Calu3 (cell line): ENCODE measurements around the gene KRTAP10-4. TPM values are rescaled to one million over a fixed set of nuclear protein-coding genes. Genes with fewer than 3 reads are reported as not detected.

Source experiments
- BruUV-seq: library from RNA; stranded (reverse); fragments of 400-500 nt; replicated peaks from 2 replicates; lab custom pipeline; 2021; lab: Mats Ljungman, UMichigan
- CTCF ChIA-PET: fragments of 300-600 bp; sonication (Branson Sonifier 250); formaldehyde crosslinking; loops from one replicate; lab custom pipeline; 2022; ENCODE audit warnings: antibody characterized with exemption; lab: Charles Lee
- DNase-seq: peaks from one replicate; pipeline ENCODE4 v3.0.0; 2022
- H3K27ac Mint-ChIP-seq: one replicate; pipeline ENCODE4 v1.8.0; 2022; ENCODE audit warnings: mixed read lengths; ENCODE audit not compliant: unreplicated experiment
- H3K27me3 Mint-ChIP-seq: one replicate; pipeline ENCODE4 v1.8.0; 2022; ENCODE audit warnings: mixed read lengths; ENCODE audit not compliant: unreplicated experiment
- H3K36me3 Mint-ChIP-seq: one replicate; pipeline ENCODE4 v1.8.0; 2022; ENCODE audit warnings: mild to moderate bottlenecking, moderate library complexity, mixed read lengths; ENCODE audit not compliant: insufficient read depth, unreplicated experiment
- H3K4me1 Mint-ChIP-seq: one replicate; pipeline ENCODE4 v1.8.0; 2022; ENCODE audit warnings: mild to moderate bottlenecking, low read depth, mixed read lengths; ENCODE audit not compliant: unreplicated experiment
- H3K4me3 Mint-ChIP-seq: one replicate; pipeline ENCODE4 v1.8.0; 2022; ENCODE audit warnings: mild to moderate bottlenecking, low read depth, moderate library complexity, mixed read lengths; ENCODE audit not compliant: unreplicated experiment
- H3K9me3 Mint-ChIP-seq: one replicate; pipeline ENCODE4 v1.8.0; 2022; ENCODE audit warnings: low read depth, mixed read lengths; ENCODE audit not compliant: unreplicated experiment
- intact Hi-C: fragments of 100-400 bp; cut with micrococcal nuclease; formaldehyde crosslinking; loops from one replicate; pipeline ENCODE4 v1.10.0; 2022; ENCODE audit not compliant: unreplicated experiment
- total RNA-seq: library from RNA; stranded (reverse); gene quantifications from 2 replicates; pipeline ENCODE4 v1.2.3, GENCODE V29; 2022
- TF ChIP-seq, protein P1 (sequence below): fragments of 200-600 bp; IDR thresholded peaks from one replicate; pipeline ENCODE4 v1.8.0; 2022; ENCODE audit warnings: antibody characterized with exemption; ENCODE audit not compliant: unreplicated experiment

Gene KRTAP10-4
- total RNA-seq, 1 experiment from 2014 or later, result not detected

DNA sequence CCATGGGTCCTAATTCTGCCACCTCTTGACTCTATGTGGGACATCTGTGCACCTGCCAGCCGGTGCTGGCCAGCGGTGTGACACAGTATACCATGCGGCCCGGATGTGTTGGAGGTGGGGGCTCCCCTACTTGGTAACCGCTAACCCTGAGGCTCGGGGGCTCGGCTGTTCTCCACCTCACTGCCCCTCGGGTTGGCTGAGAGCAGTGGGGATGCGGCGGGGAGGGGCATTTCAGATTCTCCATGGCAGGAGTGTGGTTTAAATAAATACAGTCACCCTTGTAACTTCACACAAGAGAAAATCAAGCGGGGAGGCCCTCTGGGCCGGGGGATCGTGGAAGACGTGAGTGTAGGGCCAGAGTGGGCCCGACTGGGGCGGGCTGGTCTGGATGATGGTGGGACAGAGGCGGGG is 44.5 kb upstream of the KRTAP10-4 start:
- Mint-ChIP-seq H3K4me1 (no peaks in the 10 kb centered on the region), H3K4me3 (no peak overlapping the region), H3K9me3 (no peaks in the 10 kb centered on the region), H3K27me3 (peaks cover 41% of the 10 kb centered on the region), H3K27ac (no peak overlapping the region), H3K36me3 (no peaks in the 10 kb centered on the region)
- intact Hi-C loops, result no loop called here
- no TSS peak for BruUV-seq
- DNase-seq, result no peak
- CTCF ChIA-PET, result no interaction called here
- TF ChIP-seq, protein P1, sequence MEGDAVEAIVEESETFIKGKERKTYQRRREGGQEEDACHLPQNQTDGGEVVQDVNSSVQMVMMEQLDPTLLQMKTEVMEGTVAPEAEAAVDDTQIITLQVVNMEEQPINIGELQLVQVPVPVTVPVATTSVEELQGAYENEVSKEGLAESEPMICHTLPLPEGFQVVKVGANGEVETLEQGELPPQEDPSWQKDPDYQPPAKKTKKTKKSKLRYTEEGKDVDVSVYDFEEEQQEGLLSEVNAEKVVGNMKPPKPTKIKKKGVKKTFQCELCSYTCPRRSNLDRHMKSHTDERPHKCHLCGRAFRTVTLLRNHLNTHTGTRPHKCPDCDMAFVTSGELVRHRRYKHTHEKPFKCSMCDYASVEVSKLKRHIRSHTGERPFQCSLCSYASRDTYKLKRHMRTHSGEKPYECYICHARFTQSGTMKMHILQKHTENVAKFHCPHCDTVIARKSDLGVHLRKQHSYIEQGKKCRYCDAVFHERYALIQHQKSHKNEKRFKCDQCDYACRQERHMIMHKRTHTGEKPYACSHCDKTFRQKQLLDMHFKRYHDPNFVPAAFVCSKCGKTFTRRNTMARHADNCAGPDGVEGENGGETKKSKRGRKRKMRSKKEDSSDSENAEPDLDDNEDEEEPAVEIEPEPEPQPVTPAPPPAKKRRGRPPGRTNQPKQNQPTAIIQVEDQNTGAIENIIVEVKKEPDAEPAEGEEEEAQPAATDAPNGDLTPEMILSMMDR, result no peak

DNA sequence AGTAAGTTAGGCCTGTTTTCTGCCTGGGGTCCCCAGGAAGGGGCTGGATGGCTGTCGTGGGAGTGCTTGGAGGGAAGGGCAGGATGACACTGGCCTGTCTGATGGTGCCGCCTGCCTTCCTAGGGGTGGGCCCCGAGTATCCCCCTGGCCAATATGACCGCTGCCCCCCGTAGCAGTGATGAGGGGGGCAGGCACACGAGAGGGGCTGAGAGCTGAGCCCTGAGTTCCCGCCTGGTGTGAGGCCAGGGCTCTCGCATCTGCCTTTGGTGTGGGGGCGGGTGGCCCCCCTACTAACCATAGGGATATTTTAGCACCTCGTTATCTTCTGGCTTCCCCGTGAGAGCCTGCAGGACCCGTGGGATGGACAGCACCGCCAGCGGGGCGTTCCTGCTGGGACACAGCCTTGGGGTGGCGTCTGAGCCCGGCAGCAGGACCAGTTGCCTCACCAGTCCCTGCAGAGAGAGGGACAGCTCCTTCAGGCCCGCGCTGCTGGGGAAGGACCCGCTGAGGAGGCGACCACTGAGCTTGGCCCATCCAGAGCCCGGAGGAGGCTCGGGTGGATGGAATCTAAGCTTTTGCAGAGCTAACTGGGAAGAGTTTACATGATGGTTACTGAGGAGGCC is 43.9 kb upstream of the KRTAP10-4 start:
- Mint-ChIP-seq H3K4me3 (no peak overlapping the region), H3K4me1 (no peaks in the 10 kb centered on the region), H3K9me3 (no peaks in the 10 kb centered on the region), H3K36me3 (no peaks in the 10 kb centered on the region), H3K27me3 (peaks cover 41% of the 10 kb centered on the region), H3K27ac (no peak overlapping the region)
- CTCF ChIA-PET, result no interaction called here
- intact Hi-C loops, result no loop called here
- TF ChIP-seq, protein P1, result no peak
- no peak for DNase-seq
- BruUV-seq, result no TSS peak

DNA sequence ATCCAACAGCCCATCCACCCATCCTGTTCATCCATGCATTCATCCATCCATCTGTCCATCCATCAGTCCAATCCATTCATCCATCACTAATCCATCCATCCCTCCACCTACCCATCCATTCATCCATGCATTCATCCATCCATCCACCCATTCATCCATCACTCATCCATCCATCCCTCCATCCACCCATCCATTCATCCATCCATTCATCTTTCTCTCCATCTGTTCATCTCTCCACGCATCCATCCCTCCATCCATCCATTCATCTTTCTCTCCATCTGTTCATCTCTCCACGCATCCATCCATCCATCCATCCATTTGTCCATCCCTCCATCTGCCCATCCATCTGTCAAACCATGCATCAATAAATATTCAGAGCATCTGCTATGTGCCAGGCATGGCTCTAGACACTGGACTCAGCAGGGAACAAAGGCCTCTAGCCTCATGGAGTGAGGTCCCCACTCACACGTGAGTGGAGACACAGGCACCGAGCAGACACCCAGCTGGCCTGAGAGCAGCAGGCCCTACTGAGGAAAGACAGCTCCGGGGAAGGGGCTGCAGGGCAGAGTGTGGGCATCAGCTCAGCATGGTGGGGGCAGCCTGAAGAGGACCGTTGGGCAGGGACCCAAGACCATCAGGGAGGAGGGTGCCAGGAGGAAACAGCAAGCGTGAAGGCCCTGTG is 43.2 kb upstream of the KRTAP10-4 start:
- DNase-seq, result no peak
- Mint-ChIP-seq H3K27me3 (peaks cover 41% of the 10 kb centered on the region), H3K27ac (no peak overlapping the region), H3K4me3 (no peak overlapping the region), H3K9me3 (no peaks in the 10 kb centered on the region), H3K4me1 (no peaks in the 10 kb centered on the region), H3K36me3 (no peaks in the 10 kb centered on the region)
- intact Hi-C loops, result no loop called here
- CTCF ChIA-PET, result no interaction called here
- BruUV-seq, result no TSS peak
- TF ChIP-seq, protein P1, result no peak

DNA sequence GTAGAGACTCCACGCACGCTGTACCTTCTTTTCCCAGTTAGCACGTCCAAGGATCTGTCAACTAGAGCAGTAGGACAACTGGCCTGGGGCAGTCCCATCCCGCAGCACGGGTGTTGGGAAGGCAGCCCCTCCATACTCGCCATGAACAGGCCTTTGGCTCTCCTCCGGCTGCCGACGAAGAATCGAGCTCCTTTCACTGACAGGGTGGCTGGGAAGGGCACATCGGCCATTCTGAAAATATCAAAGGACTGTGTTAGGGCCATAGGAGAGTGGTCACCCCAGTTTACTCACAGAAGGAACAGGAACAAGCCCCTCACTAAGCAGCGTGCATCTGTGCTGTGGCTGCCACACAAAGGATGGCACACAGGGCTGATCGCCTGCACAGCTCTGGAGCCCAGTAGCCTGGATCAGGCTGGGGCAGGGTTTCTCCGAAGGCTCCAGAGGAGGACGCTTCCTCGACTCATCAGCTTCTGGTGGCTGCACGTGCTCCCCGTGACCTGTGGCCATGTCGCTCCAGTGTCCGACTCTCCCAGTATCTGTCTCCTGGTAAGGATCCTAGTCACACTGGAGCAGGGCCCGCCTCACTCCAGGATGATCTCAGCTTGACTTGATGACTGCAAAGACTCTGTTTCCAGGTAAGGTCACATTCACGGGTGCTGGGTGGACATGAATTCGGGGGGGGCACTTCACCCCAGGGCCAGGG is 42.5 kb upstream of the KRTAP10-4 start:
- CTCF ChIA-PET, result no interaction called here
- TF ChIP-seq, protein P1, result no peak
- no TSS peak for BruUV-seq
- H3K27ac Mint-ChIP-seq, result no peak overlapping the region
- peaks cover 41% of the 10 kb centered on the region for H3K27me3 Mint-ChIP-seq
- no peaks in the 10 kb centered on the region for H3K9me3 Mint-ChIP-seq
- intact Hi-C loops, result no loop called here
- no peaks in the 10 kb centered on the region for H3K4me1 Mint-ChIP-seq
- no peak overlapping the region for H3K4me3 Mint-ChIP-seq
- DNase-seq, result no peak
- no peaks in the 10 kb centered on the region for H3K36me3 Mint-ChIP-seq
